NCI-H345 treated with DMSO at 0.1 percent for 48 hours (cell line): ENCODE results near the gene AUH.

Source experiments
- DNase-seq: peaks from one replicate; lab custom pipeline; 2025; ENCODE audit not compliant: unreplicated experiment; lab: John Stamatoyannopoulos, UW

Gene AUH

GRCh38 chr9:91256235-91256634 is 105.5 kb downstream of the AUH start:
- no peak for DNase-seq

- DNase-seq = no peak
These were observed 106.4 kb downstream of the AUH start for GRCh38 chr9:91255327-91255726.

- no peak for DNase-seq
These were observed 108.2 kb downstream of the AUH start for GRCh38 chr9:91253488-91253887.

- no peak for DNase-seq
These were observed 113.0 kb downstream of the AUH start for GRCh38 chr9:91248707-91249106.

GRCh38 chr9:91247278-91247677 is 114.4 kb downstream of the AUH start:
- no peak for DNase-seq

- no peak for DNase-seq
These were observed 114.9 kb downstream of the AUH start for GRCh38 chr9:91246846-91247245.

GRCh38 chr9:91245431-91246313 is 116.0 kb downstream of the AUH start:
- DNase-seq = no peak

- no peak for DNase-seq
These were observed 118.7 kb downstream of the AUH start for GRCh38 chr9:91243029-91243428.

- DNase-seq = no peak
These were observed 119.8 kb downstream of the AUH start for GRCh38 chr9:91241909-91242308.

- no peak for DNase-seq
These were observed 121.0 kb downstream of the AUH start for GRCh38 chr9:91240596-91241165.

GRCh38 chr9:91239367-91240111 is 122.2 kb downstream of the AUH start:
- no peak for DNase-seq

- DNase-seq = no peak
These were observed 127.2 kb downstream of the AUH start for GRCh38 chr9:91234523-91234922.

GRCh38 chr9:91231619-91232018 is 130.1 kb downstream of the AUH start:
- no peak for DNase-seq

- no peak for DNase-seq
These were observed 138.7 kb downstream of the AUH start for GRCh38 chr9:91223000-91223399.

- DNase-seq = no peak
These were observed 139.3 kb downstream of the AUH start for GRCh38 chr9:91222457-91222856.

GRCh38 chr9:91221332-91221731 is 140.4 kb downstream of the AUH start:
- DNase-seq = no peak

GRCh38 chr9:91220491-91221135 is 141.1 kb downstream of the AUH start:
- no peak for DNase-seq

GRCh38 chr9:91220021-91220420 is 141.7 kb downstream of the AUH start:
- DNase-seq = no peak

GRCh38 chr9:91219557-91219956 is 142.2 kb downstream of the AUH start:
- DNase-seq = no peak

GRCh38 chr9:91217388-91217787 is 144.3 kb downstream of the AUH start:
- DNase-seq = no peak

GRCh38 chr9:91214867-91215266 is 146.9 kb downstream of the AUH start:
- DNase-seq = no peak
